ENCODE measurements around the gene L3MBTL4.

L3MBTL4 gene

GRCh38 chr18:5961828-5962150 lies 452.9 kb downstream of the L3MBTL4 start:
- no peak for DNase-seq (ENCODE audit: low read depth)

GRCh38 chr18:5961097-5961827 lies 453.4 kb downstream of the L3MBTL4 start:
- DNase-seq (ENCODE audit: low read depth), result no peak

- no peak for DNase-seq (ENCODE audit: low read depth)
Measured at GRCh38 chr18:5958822-5959221, 455.9 kb downstream of the L3MBTL4 start.

GRCh38 chr18:5955861-5956260 lies 458.9 kb downstream of the L3MBTL4 start:
- no peak for DNase-seq (ENCODE audit: low read depth)

- DNase-seq (ENCODE audit: low read depth), result no peak
Measured at GRCh38 chr18:5951515-5952091, 463.1 kb downstream of the L3MBTL4 start.

- DNase-seq (ENCODE audit: low read depth), result no peak
Measured at GRCh38 chr18:5948781-5949180, 465.9 kb downstream of the L3MBTL4 start.

- no peak for DNase-seq (ENCODE audit: low read depth)
Measured at GRCh38 chr18:5948237-5948636, 466.5 kb downstream of the L3MBTL4 start.

- DNase-seq (ENCODE audit: low read depth), result no peak
Measured at GRCh38 chr18:5944448-5944847, 470.3 kb downstream of the L3MBTL4 start.

- DNase-seq (ENCODE audit: low read depth), result no peak
Measured at GRCh38 chr18:5943514-5943913, 471.2 kb downstream of the L3MBTL4 start.

- DNase-seq (ENCODE audit: low read depth), result no peak
Measured at GRCh38 chr18:5942591-5942990, 472.1 kb downstream of the L3MBTL4 start.

- no peak for DNase-seq (ENCODE audit: low read depth)
Measured at GRCh38 chr18:5941890-5942289, 472.8 kb downstream of the L3MBTL4 start.

- DNase-seq (ENCODE audit: low read depth), result no peak
Measured at GRCh38 chr18:5939801-5940667, 474.7 kb downstream of the L3MBTL4 start.

- DNase-seq (ENCODE audit: low read depth), result no peak
Measured at GRCh38 chr18:5937795-5938194, 476.9 kb downstream of the L3MBTL4 start.

- DNase-seq (ENCODE audit: low read depth), result no peak
Measured at GRCh38 chr18:5937121-5937520, 477.6 kb downstream of the L3MBTL4 start.

- DNase-seq (ENCODE audit: low read depth), result no peak
Measured at GRCh38 chr18:5930789-5931188, 483.9 kb downstream of the L3MBTL4 start.

- no peak for DNase-seq (ENCODE audit: low read depth)
Measured at GRCh38 chr18:5918205-5918858, 496.4 kb downstream of the L3MBTL4 start.

- no peak for DNase-seq (ENCODE audit: low read depth)
Measured at GRCh38 chr18:5914951-5915350, 499.8 kb downstream of the L3MBTL4 start.

- no peak for DNase-seq (ENCODE audit: low read depth)
Measured at GRCh38 chr18:5914016-5914415, 500.7 kb downstream of the L3MBTL4 start.

GRCh38 chr18:5912566-5912965 lies 502.1 kb downstream of the L3MBTL4 start:
- no peak for DNase-seq (ENCODE audit: low read depth)

- no peak for DNase-seq (ENCODE audit: low read depth)
Measured at GRCh38 chr18:5909125-5909524, 505.6 kb downstream of the L3MBTL4 start.

Data from activated T-cell treated with anti-CD3 and anti-CD28 coated beads for 48 hours (primary cell).